ENCODE results near the gene ARGLU1. TPM values are rescaled to one million over a fixed set of nuclear protein-coding genes. Genes with fewer than 3 reads are reported as not detected.

Gene ARGLU1
- total RNA-seq, 2 donors from 2014 or later: 156 to 163 TPM

DNA sequence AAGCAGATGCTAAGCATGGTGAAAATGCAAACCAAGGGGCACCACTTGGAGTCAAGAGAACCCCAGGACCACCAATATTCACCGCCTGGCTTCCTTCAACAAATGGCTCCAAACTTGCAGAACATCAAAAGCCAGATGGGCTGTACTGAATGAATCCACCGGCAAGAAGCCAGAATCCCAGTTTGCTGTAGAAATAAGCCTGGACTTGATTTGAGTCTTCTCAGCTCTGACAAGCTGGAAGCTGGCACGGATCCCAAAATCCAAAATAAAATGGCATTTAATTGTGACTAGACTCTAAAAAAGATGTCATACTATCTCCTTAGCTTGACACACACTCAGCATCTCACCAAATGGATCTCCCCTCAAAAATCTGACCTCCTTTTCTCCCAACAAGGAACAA, 44.4 kb downstream of the ARGLU1 start:
- H3K36me3 Mint-ChIP-seq (ENCODE audit: low read depth): no peaks in the 10 kb centered on the region
- DNase-seq: no peak
- H3K4me3 Mint-ChIP-seq: no peak overlapping the region
- H3K27me3 Mint-ChIP-seq: peaks cover 78% of the 10 kb centered on the region
- no peak overlapping the region for H3K27ac Mint-ChIP-seq
- no peaks in the 10 kb centered on the region for H3K4me1 Mint-ChIP-seq
- no peaks in the 10 kb centered on the region for H3K9me3 ChIP-seq (ENCODE audit: control insufficient read depth, low read length, poor library complexity, severe bottlenecking)
- no peak for ATAC-seq

DNA sequence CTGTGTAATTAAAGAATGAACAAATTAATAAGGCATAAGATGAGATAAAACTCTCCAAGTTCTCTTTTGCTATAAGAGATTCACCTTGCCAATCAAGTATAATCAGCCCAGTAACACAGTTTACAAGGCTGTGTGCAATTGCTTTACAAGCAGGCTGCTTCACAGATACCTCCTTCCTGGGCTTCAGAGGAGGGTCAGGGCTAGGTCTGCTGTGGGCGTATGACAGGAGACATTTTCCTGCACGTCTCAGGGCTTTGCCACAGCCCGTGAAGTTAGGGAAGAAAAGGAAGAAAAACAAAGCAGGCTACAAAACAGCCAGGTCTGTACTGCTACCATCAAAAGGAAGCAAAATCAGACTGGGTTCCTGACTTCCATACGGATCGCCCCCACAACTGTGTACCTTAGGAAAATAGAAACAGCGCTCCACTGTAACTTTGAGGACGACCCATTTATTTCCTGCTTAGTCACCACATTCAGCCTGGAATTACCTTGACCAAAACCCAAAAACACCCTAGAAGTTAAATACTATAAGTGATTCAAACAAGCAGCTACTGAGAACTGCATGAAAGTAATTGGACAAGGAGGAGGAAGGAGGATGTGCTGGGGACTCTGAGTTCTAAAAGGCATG, 44.9 kb downstream of the ARGLU1 start:
- H3K4me1 Mint-ChIP-seq: no peaks in the 10 kb centered on the region
- DNase-seq (no peak), ATAC-seq (no peak)
- H3K36me3 Mint-ChIP-seq (ENCODE audit: low read depth): no peaks in the 10 kb centered on the region
- no peak overlapping the region for H3K4me3 Mint-ChIP-seq
- H3K27me3 Mint-ChIP-seq: peaks cover 73% of the 10 kb centered on the region
- no peak overlapping the region for H3K27ac Mint-ChIP-seq
- H3K9me3 ChIP-seq (ENCODE audit: control insufficient read depth, low read length, poor library complexity, severe bottlenecking): no peaks in the 10 kb centered on the region

DNA sequence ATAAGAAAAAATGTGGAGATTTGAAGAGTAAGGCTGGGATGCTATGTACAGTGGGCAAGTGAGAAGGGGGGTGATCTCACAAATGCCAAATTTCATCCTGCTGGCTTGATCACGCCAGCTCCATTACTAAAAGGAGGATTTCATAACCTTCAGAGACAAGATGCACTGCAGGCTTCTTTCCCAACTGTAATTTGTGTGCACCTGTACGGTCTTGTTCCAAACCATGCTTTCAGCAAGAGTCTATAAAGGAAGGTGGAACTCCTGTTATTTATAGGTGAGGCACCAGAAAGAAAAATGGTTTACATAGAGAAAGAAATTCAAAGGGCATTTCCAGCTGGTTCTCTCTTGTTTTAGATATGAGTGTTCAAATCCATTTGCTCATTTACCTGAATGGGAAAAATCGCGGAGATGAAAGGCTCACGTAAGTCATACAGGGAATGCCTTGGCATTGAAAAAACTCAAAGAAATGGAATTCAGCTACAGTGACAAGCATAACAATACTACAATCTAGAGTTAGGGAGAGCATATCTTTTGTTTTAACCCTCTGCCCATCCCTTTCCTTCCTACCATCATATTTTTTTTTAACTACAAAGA, 45.7 kb downstream of the ARGLU1 start:
- H3K9me3 ChIP-seq (ENCODE audit: control insufficient read depth, low read length, poor library complexity, severe bottlenecking): no peaks in the 10 kb centered on the region
- Mint-ChIP-seq H3K27ac (no peak overlapping the region), H3K4me3 (no peak overlapping the region), H3K27me3 (peaks cover 68% of the 10 kb centered on the region), H3K36me3 (ENCODE audit: low read depth) (no peaks in the 10 kb centered on the region), H3K4me1 (no peaks in the 10 kb centered on the region)
- no peak for DNase-seq
- ATAC-seq: no peak

DNA sequence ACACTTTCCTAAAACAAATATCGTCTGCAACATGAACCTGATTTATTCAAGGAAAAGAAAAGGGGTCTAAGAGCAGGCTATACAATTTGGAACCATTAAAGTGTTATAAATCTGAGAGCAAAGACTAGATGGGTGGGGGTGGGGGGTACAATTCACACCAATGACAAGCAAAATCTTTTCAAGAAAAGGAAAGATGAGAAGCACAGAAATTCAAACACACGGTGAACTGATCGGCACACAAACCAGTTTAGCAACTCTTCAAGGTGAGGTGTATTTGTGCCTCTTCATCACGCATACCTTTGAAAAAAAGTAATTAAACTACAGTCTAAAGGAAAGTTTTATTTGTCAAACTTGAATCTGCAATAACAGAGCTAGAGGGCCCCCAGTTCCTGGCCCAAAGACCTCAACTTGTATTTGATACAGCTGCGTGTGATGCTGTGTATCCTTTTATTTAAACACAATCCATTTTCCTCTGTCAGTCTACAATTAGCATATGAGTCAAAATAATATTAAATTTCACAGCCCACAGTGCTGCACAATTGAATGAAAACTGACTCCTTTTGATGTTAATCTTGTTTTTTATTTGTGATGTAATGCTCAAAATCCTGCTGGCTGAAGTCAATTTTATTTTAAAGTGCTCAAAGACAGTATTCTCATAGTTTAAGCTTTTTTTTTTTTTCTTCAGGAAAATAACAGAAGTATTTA, 46.7 kb downstream of the ARGLU1 start:
- ATAC-seq: no peak
- no peak overlapping the region for H3K4me3 Mint-ChIP-seq

DNA sequence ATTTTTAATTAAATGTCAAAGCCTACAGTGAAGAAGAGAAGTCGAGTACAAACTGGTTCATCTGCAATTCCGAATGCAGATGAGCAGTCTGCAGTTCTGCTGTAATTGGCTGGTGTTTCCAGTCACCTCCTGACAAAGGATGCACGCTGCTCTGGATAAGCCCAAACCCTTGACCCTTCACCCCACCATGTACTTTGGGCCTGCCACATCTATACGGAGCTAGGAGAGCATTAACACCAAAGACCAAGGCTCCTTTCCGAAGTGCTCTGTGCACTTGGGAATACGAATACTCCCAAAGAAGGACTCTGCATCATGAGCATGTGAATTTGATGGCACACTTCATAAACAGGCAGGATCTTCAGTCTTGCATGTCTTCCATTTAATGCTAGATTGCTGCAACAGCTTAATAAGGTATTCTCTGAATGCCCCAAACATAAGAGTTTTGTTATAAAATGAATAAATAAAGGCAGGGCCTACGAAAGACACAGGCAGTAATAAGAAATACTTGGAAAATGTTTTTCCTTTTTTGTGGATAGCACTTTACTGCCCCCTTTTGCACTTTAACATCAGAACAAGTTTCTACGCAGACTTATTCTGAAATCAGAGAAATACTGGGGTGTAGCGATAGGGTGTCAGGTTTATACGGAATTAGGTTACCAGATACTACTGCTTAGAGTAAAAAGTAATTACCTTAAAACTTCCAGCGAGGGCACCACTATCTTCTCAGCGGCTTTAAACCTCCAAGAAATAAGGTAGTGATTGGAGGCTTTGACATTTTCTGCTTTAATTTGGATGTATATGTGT, 47.5 kb downstream of the ARGLU1 start:
- no peak for DNase-seq
- H3K27me3 Mint-ChIP-seq: peaks cover 59% of the 10 kb centered on the region
- no peaks in the 10 kb centered on the region for H3K9me3 ChIP-seq (ENCODE audit: control insufficient read depth, low read length, poor library complexity, severe bottlenecking)
- no peak for ATAC-seq
- no peak overlapping the region for H3K4me3 Mint-ChIP-seq
- H3K4me1 Mint-ChIP-seq: no peaks in the 10 kb centered on the region
- no peak overlapping the region for H3K27ac Mint-ChIP-seq
- H3K36me3 Mint-ChIP-seq (ENCODE audit: low read depth): no peaks in the 10 kb centered on the region

More for the DNA sequence above, 46.7 kb downstream of the ARGLU1 start:
- no peaks in the 10 kb centered on the region for H3K36me3 Mint-ChIP-seq (ENCODE audit: low read depth)
- H3K9me3 ChIP-seq (ENCODE audit: control insufficient read depth, low read length, poor library complexity, severe bottlenecking): no peaks in the 10 kb centered on the region
- H3K4me1 Mint-ChIP-seq: no peaks in the 10 kb centered on the region
- DNase-seq: no peak
- peaks cover 65% of the 10 kb centered on the region for H3K27me3 Mint-ChIP-seq
- no peak overlapping the region for H3K27ac Mint-ChIP-seq

DNA sequence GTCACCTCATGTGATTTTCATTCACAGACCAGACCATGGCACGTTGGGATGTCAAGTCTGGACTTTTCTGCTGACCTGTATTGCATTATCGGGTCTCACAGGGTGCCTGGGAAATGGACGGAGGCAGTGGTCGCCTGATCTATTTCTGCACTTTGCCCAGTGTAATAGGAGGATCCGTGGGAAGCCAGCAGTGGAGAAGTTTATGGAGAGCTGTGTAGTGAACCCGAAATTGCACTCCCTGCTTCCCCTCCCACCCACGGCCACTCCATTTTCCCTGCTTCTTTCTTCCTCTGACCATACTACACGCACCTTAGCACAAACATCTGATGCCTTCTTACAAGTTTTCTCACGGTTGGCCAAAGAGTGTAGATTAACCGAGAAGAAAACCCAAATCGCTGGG, 49.4 kb downstream of the ARGLU1 start:
- Mint-ChIP-seq H3K4me1 (no peaks in the 10 kb centered on the region), H3K36me3 (ENCODE audit: low read depth) (no peaks in the 10 kb centered on the region), H3K27ac (no peak overlapping the region), H3K4me3 (no peak overlapping the region), H3K27me3 (peaks cover 61% of the 10 kb centered on the region)
- ATAC-seq: no peak
- no peaks in the 10 kb centered on the region for H3K9me3 ChIP-seq (ENCODE audit: control insufficient read depth, low read length, poor library complexity, severe bottlenecking)
- DNase-seq: no peak

DNA sequence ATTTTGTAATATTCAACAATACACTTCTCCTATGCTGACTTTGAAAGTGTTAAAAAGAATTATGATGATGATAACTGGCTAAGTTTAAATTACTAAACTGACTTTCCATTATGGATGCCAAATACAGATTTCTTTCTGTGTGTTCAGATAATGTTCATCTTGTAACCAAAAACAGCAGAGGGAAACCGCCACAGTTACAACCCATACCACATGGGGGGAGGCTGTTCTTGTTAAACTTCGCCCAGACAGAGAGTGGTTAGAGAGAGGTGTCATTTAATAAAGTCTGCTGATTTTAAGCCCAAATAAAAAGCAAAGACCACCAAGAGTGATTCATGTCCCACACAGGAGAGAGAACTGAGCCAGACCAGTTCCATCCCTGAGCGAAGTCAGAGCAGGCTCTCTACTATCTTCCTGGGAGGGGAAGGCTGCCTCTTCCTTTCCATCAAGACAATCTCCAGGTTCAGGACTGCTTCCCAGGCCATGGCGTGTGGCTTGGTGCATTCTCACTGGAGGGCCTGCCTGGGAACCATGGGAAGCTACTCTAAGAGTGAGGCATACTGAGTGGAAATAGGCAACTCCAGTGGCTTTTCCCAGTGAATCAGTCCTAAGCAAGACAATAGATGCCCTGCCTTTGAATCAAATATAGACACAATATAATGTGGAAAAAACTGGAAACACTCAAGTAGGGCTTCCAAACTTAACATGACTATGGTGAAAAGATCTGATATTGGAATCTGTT, 50.7 kb downstream of the ARGLU1 start:
- peaks cover 60% of the 10 kb centered on the region for H3K27me3 Mint-ChIP-seq
- no peak for ATAC-seq
- no peaks in the 10 kb centered on the region for H3K4me1 Mint-ChIP-seq
- H3K4me3 Mint-ChIP-seq: no peak overlapping the region
- H3K36me3 Mint-ChIP-seq (ENCODE audit: low read depth): no peaks in the 10 kb centered on the region
- no peaks in the 10 kb centered on the region for H3K9me3 ChIP-seq (ENCODE audit: control insufficient read depth, low read length, poor library complexity, severe bottlenecking)
- no peak overlapping the region for H3K27ac Mint-ChIP-seq
- DNase-seq: no peak

DNA sequence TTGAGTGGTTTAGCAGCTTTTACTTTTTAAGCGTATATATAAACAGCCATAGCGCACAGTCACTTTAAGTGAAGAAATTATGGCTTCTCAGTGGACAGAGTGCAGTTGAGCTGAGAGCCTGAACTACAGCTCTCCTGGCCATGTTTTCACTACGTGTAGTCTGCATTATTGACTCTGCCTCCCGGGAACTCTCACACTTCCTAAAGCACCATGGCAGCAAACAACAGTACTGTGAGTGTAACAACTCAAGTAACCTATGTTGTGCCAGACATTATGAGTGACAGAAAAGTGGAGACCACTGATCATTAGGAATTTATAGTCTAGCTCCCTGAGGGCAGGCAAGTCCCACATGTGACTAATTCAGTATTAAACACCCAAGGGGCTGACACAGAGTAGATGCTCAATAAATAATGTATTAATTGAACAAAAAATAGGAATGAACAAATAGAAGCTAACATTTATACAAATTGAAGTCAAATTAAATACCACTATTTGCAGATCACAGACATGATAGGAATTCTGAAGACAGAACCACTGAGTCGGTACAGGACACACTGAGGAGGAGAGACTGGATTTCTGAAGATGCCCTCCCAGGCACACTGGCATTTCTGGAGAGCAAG, 52.2 kb downstream of the ARGLU1 start:
- no peak overlapping the region for H3K4me3 Mint-ChIP-seq
- H3K27me3 Mint-ChIP-seq: peaks cover 60% of the 10 kb centered on the region
- ATAC-seq (no peak), DNase-seq (no peak)
- H3K4me1 Mint-ChIP-seq: no peaks in the 10 kb centered on the region
- no peaks in the 10 kb centered on the region for H3K9me3 ChIP-seq (ENCODE audit: control insufficient read depth, low read length, poor library complexity, severe bottlenecking)
- H3K27ac Mint-ChIP-seq: no peak overlapping the region
- peaks cover 2% of the 10 kb centered on the region for H3K36me3 Mint-ChIP-seq (ENCODE audit: low read depth)

DNA sequence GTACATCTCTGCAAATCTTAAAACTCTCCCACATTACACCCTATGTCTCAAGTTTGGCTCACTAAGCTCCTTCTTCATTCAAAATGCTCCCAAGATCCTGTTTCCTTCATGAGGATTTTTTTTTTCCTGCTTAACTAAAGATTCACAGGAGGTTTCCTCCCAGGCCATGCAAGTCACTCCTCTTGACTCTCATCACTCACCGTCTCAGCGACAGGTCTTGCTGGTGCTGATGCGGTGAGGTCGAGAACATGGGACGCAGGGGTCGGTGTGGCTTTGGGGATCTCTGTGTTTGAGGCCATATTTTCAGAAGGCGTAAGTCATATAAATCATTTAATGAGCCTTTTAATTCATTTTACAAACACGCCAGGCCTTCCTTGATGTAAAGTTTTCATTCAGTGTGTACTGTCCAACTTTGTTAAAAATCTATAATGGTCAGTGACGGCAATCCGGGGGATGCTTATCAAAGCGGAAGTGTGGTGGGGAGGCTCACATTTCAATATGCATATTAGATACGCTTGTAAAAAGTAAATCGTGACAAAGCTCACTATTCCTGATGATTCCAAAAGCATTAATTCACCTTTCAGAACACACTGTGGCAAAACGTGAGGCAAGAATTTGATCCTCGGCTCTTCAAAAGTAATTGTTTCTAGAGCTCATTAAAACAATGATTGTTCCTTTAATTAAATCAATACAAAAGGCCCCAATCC, 52.9 kb downstream of the ARGLU1 start:
- no peak overlapping the region for H3K27ac Mint-ChIP-seq
- no peak for ATAC-seq
- H3K4me1 Mint-ChIP-seq: no peaks in the 10 kb centered on the region
- H3K9me3 ChIP-seq (ENCODE audit: control insufficient read depth, low read length, poor library complexity, severe bottlenecking): no peaks in the 10 kb centered on the region
- no peak for DNase-seq
- H3K27me3 Mint-ChIP-seq: peaks cover 54% of the 10 kb centered on the region
- no peak overlapping the region for H3K4me3 Mint-ChIP-seq
- H3K36me3 Mint-ChIP-seq (ENCODE audit: low read depth): peaks cover 2% of the 10 kb centered on the region

DNA sequence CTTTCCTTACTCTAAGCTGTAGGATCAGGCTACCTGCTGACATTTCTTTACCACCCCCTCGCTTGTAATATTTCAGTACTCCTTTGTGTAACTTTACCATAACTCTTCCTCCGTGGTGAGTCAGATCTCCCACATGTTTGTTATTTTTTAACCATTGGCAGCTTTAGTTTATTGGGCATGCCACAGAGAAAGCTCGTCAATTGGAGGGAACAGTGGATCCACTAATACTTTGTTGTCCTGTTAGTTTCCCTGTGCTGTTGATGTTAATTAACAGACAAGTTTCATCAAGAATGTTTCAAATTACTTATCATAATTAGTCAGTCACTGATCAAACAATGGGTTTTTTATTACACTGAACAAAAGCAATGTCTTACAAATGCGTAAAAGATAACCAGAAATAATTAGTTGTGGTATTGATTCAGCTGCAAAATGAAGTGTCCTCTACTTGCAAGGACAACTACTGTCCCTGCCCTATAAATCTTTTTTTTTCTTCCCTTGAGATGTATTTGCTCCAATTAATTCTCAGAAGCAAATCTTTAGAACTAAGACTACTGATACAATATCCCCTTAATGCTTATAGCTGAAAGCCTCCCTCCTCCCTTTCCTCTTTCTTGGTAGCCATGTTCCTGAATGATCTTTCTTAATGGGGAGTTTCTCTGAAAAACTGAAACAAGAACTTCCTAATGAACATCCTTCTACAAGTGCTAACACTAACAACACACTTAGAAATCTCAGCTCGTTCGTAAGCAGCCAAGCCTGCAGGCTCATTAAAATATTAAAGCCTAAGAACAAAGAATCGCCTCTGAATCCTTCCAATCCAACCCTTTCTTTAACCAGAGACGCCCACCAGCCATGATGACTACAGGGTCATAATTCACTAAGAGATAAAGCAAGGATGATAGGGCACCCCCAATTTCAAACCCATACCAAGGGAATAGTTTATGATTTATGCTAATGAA, 54.6 kb downstream of the ARGLU1 start:
- Mint-ChIP-seq H3K36me3 (ENCODE audit: low read depth) (peaks cover 2% of the 10 kb centered on the region), H3K4me1 (no peaks in the 10 kb centered on the region), H3K4me3 (no peak overlapping the region), H3K27me3 (peaks cover 54% of the 10 kb centered on the region), H3K27ac (no peak overlapping the region)
- ATAC-seq (no peak), DNase-seq (no peak)
- H3K9me3 ChIP-seq (ENCODE audit: control insufficient read depth, low read length, poor library complexity, severe bottlenecking): no peaks in the 10 kb centered on the region

DNA sequence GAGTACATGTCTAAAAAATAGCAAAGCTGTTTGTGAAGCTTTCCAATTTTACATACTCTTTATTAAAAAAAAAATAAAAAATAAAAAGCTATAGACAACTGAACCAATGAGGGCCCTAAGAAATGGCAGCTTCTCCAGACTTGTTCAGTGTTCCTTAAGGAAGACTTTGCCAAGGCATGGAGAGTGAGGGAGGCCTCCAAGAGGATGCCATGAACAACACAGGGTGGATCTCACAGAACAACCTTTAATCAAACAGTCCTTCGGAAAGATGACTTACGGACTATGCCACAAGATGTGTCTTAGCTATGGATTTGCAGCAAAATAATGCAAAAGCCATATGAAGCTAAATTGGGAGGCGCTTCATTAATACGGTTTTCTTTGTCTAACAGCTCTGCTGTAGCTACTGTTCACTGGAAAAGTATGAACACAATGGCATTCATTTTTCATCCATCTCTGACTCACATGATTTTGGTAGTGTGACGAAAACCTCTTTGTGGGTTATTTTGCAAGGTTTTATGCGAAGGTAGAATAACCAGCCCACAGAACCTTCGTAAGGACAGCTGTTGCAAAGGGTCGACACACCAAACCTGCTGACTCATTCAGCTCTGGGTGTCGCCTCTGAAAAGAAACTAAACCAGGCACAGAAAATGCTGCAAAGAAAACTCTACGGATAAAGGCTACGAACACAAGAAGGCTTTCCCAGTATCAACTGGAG, 60.2 kb downstream of the ARGLU1 start:
- H3K36me3 Mint-ChIP-seq (ENCODE audit: low read depth): peaks cover 2% of the 10 kb centered on the region
- H3K27me3 Mint-ChIP-seq: peaks cover 46% of the 10 kb centered on the region
- no peak overlapping the region for H3K4me3 Mint-ChIP-seq
- H3K9me3 ChIP-seq (ENCODE audit: control insufficient read depth, low read length, poor library complexity, severe bottlenecking): no peaks in the 10 kb centered on the region
- ATAC-seq: no peak
- H3K4me1 Mint-ChIP-seq: peaks cover under 1% of the 10 kb centered on the region
- no peak for DNase-seq
- H3K27ac Mint-ChIP-seq: no peak overlapping the region
